Measurements from ENCODE around the gene ZNF385B.

GRCh38 chr2:179818546-179818945, 42.9 kb downstream of the ZNF385B start:
- TF ChIP-seq, protein P1, sequence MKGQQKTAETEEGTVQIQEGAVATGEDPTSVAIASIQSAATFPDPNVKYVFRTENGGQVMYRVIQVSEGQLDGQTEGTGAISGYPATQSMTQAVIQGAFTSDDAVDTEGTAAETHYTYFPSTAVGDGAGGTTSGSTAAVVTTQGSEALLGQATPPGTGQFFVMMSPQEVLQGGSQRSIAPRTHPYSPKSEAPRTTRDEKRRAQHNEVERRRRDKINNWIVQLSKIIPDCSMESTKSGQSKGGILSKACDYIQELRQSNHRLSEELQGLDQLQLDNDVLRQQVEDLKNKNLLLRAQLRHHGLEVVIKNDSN (IDR thresholded peaks at IDR 0.05) = no peak
- TF ChIP-seq TCF12 (IDR thresholded peaks at IDR 0.05; ENCODE audit: low read depth) (no peak), TAF1 (IDR thresholded peaks at IDR 0.05; ENCODE audit: low read depth) (no peak), EP300 (IDR thresholded peaks at IDR 0.05; ENCODE audit: borderline replicate concordance) (no peak)
- TF ChIP-seq, protein P2, sequence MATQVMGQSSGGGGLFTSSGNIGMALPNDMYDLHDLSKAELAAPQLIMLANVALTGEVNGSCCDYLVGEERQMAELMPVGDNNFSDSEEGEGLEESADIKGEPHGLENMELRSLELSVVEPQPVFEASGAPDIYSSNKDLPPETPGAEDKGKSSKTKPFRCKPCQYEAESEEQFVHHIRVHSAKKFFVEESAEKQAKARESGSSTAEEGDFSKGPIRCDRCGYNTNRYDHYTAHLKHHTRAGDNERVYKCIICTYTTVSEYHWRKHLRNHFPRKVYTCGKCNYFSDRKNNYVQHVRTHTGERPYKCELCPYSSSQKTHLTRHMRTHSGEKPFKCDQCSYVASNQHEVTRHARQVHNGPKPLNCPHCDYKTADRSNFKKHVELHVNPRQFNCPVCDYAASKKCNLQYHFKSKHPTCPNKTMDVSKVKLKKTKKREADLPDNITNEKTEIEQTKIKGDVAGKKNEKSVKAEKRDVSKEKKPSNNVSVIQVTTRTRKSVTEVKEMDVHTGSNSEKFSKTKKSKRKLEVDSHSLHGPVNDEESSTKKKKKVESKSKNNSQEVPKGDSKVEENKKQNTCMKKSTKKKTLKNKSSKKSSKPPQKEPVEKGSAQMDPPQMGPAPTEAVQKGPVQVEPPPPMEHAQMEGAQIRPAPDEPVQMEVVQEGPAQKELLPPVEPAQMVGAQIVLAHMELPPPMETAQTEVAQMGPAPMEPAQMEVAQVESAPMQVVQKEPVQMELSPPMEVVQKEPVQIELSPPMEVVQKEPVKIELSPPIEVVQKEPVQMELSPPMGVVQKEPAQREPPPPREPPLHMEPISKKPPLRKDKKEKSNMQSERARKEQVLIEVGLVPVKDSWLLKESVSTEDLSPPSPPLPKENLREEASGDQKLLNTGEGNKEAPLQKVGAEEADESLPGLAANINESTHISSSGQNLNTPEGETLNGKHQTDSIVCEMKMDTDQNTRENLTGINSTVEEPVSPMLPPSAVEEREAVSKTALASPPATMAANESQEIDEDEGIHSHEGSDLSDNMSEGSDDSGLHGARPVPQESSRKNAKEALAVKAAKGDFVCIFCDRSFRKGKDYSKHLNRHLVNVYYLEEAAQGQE (IDR thresholded peaks at IDR 0.05; ENCODE audit: low read depth) = no peak

All from Ishikawa (cell line).